DND-41 (cell line): ENCODE measurements around the gene EVPLL.

Experiments used
- ATAC-seq: fragments of 200-7000 bp; cut with Tn5 transposase; 3 replicates; pipeline ENCODE4 v1.9.1; 2021; ENCODE audit warnings: low read depth; ENCODE audit not compliant: insufficient read depth
- DNase-seq: peaks from one replicate; pipeline ENCODE4 v3.0.0-alpha.2; 2020
- H2AFZ ChIP-seq: 2 replicates; pipeline ENCODE4 v1.6.0; 2012; ENCODE audit warnings: low read depth, low read length
- H3K27ac ChIP-seq: 2 replicates; pipeline ENCODE4 v1.5.1; 2012; ENCODE audit warnings: low read length, inconsistent platforms
- H3K27me3 ChIP-seq: fragments of 200-600 bp; sonication (generic); 2 replicates; pipeline ENCODE4 v1.6.0; 2012; ENCODE audit warnings: low read length, mild to moderate bottlenecking, inconsistent platforms; ENCODE audit not compliant: insufficient read depth, poor library complexity
- H3K36me3 ChIP-seq: 2 replicates; pipeline ENCODE4 v1.5.1; 2012; ENCODE audit warnings: low read length, inconsistent platforms; ENCODE audit not compliant: insufficient read depth
- H3K4me1 ChIP-seq: 2 replicates; pipeline ENCODE4 v1.5.1; 2012; ENCODE audit warnings: mild to moderate bottlenecking, low read length; ENCODE audit not compliant: insufficient read depth
- H3K4me2 ChIP-seq: 2 replicates; pipeline ENCODE4 v1.6.0; 2012; ENCODE audit warnings: mild to moderate bottlenecking, moderate library complexity, low read length, inconsistent platforms; ENCODE audit not compliant: insufficient read depth
- H3K4me3 ChIP-seq, 2 experiments: fragments of 200-600 bp in 1 of 2; shearing (Covaris generic) in 1 of 2; 2 replicates each; pipeline ENCODE4 v1.5.1; 2012 to 2016; ENCODE audit warnings: inconsistent platforms in 2 of 2, low read length in 2 of 2, mild to moderate bottlenecking in 2 of 2, low read depth in 1 of 2, moderate library complexity in 1 of 2
- H3K79me2 ChIP-seq: 2 replicates; pipeline ENCODE4 v1.6.0; 2012; ENCODE audit warnings: low read length, inconsistent platforms; ENCODE audit not compliant: insufficient read depth
- H3K9ac ChIP-seq: 2 replicates; pipeline ENCODE4 v1.6.0; 2012; ENCODE audit warnings: low read depth, mild to moderate bottlenecking, inconsistent platforms, low read length, moderate library complexity
- H3K9me3 ChIP-seq: 2 replicates; pipeline ENCODE4 v1.5.1; 2012; ENCODE audit warnings: low read length, moderate library complexity, mild to moderate bottlenecking, inconsistent platforms; ENCODE audit not compliant: insufficient read depth, severe bottlenecking
- H4K20me1 ChIP-seq: 2 replicates; pipeline ENCODE4 v1.6.0; 2012; ENCODE audit warnings: low read length; ENCODE audit not compliant: insufficient read depth
- CTCF ChIP-seq: IDR thresholded peaks from 2 replicates; pipeline ENCODE4 v1.5.1; 2012; ENCODE audit warnings: borderline replicate concordance, low read length, moderate library complexity, mild to moderate bottlenecking; ENCODE audit not compliant: poor library complexity, severe bottlenecking; ENCODE audit errors: extremely low read depth
- EZH2 ChIP-seq: IDR thresholded peaks from 3 replicates; pipeline ENCODE4 v1.6.1; 2012; ENCODE audit warnings: borderline replicate concordance, low read depth, mild to moderate bottlenecking, moderate library complexity, low read length, inconsistent platforms; ENCODE audit not compliant: severe bottlenecking

EVPLL gene

GRCh38 chr17:18353541-18353940 is 24.0 kb upstream of the EVPLL start:
- Histone ChIP-seq H3K79me2 (peaks cover 9% of the 10 kb centered on the region), H2AFZ (no peak overlapping the region), H3K9me3 (no peaks in the 10 kb centered on the region), H4K20me1 (no peaks in the 10 kb centered on the region; the same call in 1 of the 2 replicates), H3K9ac (no peak overlapping the region), H3K36me3 (peaks cover 50% of the 10 kb centered on the region), H3K27me3 (no peaks in the 10 kb centered on the region), H3K4me3 (no peak overlapping the region), H3K4me1 (no peaks in the 10 kb centered on the region), H3K27ac (no peak overlapping the region), H3K4me2 (no peak overlapping the region)
- no peak for DNase-seq
- TF ChIP-seq EZH2 = no peak
- TF ChIP-seq CTCF = no peak
- no peak for ATAC-seq

- no peak for DNase-seq
- H3K9me3 ChIP-seq = no peaks in the 10 kb centered on the region
- no peak overlapping the region for H2AFZ ChIP-seq
- H3K4me1 ChIP-seq = peaks cover 3% of the 10 kb centered on the region
- H3K4me3 ChIP-seq = no peak overlapping the region
- H3K27ac ChIP-seq = no peak overlapping the region
- H3K36me3 ChIP-seq = peaks cover 59% of the 10 kb centered on the region
- ATAC-seq = no peak
- H3K4me2 ChIP-seq = no peak overlapping the region
- H3K9ac ChIP-seq = no peak overlapping the region
- TF ChIP-seq CTCF (no peak), EZH2 (no peak)
- peaks cover 27% of the 10 kb centered on the region for H3K79me2 ChIP-seq
- no peaks in the 10 kb centered on the region for H3K27me3 ChIP-seq
- no peaks in the 10 kb centered on the region; the same call in 1 of the 2 replicates for H4K20me1 ChIP-seq
These were observed 21.0 kb upstream of the EVPLL start for GRCh38 chr17:18356624-18357023.

- ATAC-seq = no peak
These were observed 17.1 kb upstream of the EVPLL start for GRCh38 chr17:18360518-18360917.

More at GRCh38 chr17:18360518-18360917, 17.1 kb upstream of the EVPLL start:
- Histone ChIP-seq H3K27me3 (no peaks in the 10 kb centered on the region), H3K4me2 (no peak overlapping the region), H2AFZ (no peak overlapping the region), H3K4me3 (no peak overlapping the region), H3K36me3 (peaks cover 34% of the 10 kb centered on the region), H3K27ac (no peak overlapping the region), H3K9me3 (no peaks in the 10 kb centered on the region), H3K9ac (no peak overlapping the region), H3K4me1 (peaks cover 22% of the 10 kb centered on the region), H3K79me2 (peaks cover 44% of the 10 kb centered on the region), H4K20me1 (no peaks in the 10 kb centered on the region; the same call in 1 of the 2 replicates)
- TF ChIP-seq EZH2 (no peak), CTCF (no peak)
- no peak for DNase-seq
